ENCODE measurements around the gene GTF2I.
"Not testable (repeated sequence)": the region's sequence is repeated elsewhere in the genome, so short reads cannot be mapped to it uniquely, and the experiment has no call there.

The GTF2I gene

DNA sequence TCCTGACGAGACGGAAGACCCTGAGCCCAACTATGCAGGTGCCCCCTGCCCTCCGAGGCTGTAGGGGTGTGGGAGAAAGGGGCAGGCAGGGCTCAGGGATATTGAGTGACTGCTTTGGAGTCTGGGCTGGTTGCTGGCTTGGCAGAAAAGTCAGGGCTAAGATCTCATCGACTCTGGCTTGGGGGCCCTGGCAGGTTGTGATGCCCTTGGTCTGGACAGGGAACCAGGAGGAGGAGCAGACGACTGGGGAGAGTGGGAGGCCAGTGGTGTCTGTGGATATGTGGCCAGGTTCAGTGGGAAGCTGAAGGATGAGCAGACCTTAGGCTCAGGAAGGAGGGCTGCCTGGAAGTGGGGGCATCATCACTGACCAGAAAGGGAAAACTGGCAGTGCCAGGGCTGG lies 126.1 kb downstream of the GTF2I start:
- not testable (repeated sequence) for DNase-seq

DNA sequence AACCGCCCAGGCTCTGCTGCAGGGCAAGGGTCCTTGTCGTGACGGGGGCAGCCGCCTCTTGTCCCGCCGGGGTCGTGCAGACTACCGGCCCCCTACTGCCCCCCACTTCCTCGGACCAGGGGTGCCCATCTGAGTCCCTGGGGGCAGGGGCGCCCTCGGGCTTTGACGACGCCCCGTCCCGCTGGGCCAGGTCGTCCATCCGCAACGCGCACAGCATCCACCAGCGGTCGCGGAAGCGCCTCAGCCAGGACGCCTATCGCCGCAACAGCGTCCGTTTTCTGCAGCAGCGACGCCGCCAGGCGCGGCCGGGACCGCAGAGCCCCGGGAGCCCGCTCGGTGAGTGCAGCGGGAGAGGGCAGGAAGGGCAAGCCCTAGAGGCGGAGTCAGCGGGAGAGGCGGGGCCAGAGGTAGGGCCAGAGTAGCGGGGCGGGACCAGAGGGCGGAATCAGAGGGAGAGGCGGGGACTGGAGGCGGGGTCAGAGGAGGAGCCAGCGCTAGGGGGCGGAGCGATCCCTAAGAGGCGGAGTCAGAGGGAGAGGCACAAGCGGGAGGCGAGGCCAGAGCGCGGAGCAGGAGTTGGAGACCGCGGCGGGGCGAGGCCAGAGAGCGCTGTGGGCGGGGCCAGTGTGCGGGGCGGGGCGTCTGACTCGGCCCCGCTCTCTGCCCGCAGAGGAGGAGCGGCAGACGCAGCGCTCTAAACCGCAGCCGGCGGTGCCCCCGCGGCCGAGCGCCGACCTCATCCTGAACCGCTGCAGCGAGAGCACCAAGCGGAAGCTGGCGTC lies 131.0 kb downstream of the GTF2I start:
- DNase-seq, result peak; percentile 90

DNA sequence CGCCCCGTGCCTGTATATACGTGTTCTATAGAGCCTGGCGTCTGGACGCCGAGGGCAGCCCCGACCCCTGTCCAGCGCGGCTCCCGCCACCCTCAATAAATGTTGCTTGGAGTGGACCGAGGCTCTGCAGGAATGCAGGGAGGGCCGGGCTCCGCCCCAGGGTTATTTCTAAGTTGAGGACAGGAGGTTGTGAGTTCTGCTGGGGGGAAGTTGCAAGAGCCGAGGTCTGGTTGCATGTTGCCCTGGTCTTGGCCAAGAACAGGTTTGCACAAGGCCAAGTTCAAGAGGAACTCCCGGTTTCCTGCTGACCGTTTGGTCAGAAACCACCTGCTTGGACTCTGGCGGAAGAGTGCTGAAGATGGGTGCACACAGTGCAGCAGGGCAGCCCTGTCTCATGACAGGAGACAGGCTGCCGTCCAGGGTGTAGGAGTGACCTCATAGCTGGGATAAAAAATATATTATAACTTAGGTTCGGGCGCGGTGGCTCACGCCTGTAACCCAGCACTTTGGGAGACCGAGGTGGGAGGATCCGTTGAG lies 131.8 kb downstream of the GTF2I start:
- not testable (repeated sequence) for DNase-seq

DNA sequence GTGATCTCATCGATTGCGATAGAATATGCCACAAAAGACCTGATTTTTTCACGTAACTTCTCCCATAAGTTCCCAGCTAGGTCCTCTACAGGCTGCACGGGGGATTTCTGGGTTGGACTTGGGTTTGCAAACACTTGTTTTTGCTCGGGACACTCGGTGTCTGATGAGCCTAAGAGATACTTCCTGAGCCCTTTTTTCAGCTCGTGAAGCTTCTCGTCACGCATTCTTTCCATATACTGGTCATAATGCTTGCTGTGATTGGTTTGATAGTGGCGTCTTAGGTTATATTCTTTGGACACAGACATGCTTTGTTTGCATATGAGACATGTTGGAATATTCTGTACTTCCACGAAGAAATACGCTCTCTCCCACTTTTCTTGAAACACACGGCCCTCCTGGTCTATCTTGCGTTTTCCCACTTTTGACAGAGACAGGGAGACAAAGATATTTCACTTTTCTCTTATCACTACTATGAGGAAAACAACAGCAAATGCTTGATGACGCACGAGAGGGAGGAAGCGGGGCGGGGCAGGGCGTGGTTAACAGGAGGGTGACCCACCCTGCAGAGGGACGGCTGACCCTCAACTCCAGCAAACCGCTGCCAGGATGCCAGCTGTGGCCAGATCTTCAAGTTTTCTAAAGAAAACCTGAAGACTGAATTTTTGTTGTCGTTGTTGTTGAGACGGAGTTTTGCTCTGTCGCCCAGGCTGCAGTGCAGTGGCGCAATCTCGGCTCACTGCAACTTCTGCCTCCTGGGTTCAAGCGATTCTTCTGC lies 140.5 kb downstream of the GTF2I start:
- DNase-seq, result not testable (repeated sequence)

DNA sequence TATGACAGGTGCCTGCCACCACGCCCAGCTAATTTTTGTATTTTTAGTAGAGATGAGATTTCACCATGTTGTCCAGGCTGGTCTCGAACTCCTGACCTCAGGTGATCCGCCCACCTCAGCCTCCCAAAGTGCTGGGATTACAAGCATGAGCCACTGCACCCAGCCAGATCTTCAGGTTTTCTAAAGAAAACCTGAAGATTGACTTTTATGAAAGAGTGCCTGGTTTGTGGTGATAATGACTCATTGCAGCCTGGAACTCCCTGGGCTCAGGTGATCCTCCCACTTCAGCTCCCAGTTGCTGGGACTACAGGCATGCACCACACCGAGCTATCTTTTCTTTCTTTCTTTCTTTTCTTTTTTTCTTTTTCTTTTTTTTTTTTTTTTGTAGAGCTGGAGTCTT lies 141.1 kb downstream of the GTF2I start:
- not testable (repeated sequence) for DNase-seq
